ENCODE data around the gene USP40.
A peak's percentile ranks its signal among the peaks of the same experiment; 100 is the strongest.

Gene USP40

DNA sequence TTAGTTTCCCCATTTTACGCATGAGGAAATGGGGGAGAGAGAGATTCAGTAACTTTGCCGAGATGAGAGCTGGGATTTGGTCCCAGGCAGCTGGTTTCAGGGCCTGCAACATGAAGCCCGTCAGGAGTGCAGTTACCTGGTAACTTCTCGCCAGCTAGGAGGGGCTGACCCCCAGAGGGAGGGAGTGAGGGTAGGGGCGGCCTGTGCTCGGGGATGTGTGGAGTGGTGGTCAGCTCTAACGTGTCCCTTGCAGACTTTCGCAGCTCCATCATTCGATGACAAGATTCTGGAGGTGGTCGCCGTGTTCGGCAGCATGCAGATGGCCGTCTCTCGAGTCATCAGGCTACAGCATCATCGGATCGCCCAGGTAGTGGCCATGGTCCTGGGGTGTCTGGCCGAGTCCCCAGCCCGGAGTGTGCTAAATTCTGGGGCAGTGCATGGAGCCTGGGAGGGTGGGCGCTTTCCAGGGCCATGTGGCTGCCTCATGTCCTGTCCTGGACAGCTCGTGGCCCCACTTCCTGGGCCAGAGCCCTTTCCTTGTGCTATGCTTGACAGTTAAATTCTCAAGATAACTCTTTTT, 108.5 kb downstream of the USP40 start:
- DNase-seq (ENCODE audit: low read depth): no peak

DNA sequence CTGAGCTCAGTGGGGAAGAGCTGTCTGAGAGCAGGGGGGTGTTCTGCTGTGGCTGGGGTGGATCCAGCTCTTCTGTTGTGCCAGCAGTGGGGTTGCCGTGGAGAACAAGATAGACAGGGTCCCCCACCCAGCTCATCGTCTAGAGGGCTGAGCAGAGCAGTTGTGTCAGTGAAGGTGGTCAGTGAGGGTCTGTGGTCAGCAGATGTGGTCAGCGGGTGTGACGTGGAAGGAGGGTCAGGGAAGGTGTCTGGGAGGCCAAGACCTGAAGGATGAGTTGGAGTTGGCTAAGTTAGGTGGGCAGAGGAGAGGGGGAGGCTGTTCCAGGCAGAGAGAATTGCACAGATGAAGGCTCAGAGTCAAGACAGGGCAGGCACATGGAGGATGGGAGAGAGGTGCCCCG, 109.2 kb downstream of the USP40 start:
- no peak for DNase-seq (ENCODE audit: low read depth)

DNA sequence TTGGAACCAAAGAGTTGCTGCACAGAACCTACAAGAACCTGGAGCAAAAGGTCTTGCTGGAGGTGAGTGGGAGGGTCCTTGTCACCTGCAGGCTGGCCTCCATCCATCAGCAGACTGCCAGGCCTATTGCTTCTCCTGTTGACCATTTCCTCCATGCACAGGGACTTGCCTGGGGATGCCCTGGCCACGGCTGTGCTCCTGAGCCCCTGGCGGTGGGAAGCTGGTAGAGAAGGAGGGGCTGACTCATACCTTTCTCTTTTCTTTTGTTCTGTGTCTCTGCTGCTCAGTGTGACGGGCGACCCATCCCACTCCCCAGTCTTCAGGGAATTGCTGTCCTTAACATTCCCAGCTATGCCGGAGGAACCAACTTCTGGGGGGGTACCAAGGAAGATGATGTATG, 109.6 kb downstream of the USP40 start:
- DNase-seq (ENCODE audit: low read depth): no peak

DNA sequence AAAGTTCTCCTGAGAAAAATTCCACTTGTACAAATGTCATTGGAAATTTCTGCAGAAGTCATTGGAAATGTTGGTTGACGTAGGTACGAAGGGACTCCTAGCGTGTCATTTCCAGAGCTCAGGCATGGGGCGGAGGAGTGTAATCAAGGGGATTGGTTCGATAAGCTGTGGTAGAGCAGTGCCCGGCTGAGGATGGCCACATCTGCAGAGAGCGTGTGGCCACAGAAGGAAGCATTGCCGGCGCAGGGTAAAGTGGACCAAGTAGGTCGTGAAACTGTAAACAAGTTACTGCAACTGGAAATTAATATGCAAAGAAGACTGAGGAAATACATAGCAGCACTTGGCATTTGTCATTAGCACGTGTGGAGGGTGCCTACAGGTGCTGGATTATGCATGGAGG, 110.5 kb downstream of the USP40 start:
- no peak for DNase-seq (ENCODE audit: low read depth)

DNA sequence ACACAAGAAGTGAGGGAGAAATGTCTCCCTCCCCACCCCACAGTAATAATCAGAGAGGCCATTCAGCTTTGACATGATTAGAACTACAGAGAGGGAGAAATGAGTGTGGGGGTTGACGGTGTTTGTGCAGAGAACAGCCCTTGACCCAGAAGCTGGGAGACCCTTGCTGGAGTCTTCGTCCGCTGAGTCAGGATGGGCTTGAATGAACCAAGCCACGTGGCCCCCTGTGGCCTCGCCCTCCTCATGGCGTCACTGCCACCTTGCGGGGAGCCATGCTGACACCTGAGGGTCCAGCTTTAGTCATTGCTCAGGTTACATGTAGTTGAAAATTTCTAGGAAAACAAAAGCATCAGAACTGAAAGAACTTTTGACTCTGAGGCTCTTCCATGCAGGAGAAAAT, 111.1 kb downstream of the USP40 start:
- DNase-seq (ENCODE audit: low read depth): no peak

DNA sequence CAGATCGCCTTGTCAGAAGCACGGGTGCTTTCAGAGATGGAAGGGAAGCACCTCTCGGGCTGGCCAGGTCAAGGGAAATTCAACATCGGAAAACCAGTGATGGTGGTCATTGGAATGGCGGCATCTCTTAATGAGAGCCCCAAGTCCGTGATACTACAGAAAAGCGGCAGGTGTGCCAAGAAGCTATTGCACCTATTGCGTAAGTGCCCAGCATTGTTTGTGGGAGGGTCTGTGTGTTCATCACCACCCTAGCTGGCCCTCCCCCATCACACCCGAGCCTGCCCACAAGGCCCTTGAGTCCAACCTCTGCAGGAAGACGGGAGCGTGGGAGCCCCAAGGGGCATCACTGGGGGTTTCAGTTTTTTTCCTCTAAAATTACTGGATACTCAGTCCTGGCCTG, 111.6 kb downstream of the USP40 start:
- no peak for DNase-seq (ENCODE audit: low read depth)

DNA sequence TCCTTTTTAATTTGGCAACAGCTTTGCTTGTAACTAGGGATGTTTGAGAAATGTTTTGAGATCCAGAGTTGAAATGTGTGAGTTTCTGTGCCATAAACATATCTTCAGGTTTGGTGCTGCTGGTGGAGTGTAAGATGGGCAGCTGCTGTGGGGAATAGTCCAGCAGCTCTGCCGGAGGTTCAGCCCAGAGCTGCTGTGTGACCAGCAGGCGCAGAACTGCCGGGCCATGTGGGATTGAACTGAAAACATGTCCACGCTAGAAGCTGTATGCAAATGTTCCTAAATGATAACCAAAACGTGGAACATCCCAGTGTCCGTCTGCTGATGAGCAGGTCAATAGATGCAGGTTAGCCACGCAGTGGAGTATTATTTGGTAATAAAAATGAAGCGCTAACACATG, 112.7 kb downstream of the USP40 start:
- DNase-seq (ENCODE audit: low read depth): no peak

DNA sequence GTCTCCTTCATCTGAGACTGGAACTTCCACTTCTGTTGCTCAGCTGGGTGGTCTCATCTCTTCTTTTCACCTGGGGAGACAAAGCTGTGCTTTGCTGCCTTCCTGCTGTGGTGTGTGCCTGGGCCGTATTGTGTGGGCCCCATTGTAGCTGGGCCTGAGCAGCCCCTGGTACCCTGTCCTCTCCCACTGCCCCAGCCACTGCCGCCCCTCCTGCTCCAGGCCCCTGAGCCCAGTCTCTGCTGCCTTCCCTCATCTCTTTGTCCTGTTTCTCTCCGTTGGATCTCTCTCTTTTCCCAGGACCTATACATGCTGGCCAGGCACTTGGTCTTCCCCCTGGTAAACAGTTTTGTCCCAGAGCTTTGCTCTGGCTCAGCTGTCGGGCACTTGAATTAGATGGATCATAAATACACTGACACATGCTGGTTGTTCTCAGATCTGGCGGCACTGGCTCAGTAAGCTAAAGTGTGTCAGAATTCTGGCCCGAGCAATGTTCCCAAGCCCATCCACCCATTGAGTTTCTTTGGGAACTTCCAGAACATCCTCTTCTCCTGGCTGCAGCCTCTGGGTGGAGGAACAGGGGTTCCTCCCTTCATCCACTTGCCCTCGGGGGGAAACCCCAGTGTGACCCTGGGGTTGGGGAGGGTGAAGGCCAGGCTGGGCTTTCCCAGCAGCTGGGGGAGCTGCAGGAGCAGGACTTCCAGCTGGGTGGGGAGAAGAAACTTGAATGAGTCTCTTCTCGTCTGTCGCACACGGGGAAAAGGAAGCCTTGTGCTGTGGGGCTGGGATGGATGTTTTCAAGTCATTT, 113.3 kb downstream of the USP40 start:
- DNase-seq (ENCODE audit: low read depth): no peak

DNA sequence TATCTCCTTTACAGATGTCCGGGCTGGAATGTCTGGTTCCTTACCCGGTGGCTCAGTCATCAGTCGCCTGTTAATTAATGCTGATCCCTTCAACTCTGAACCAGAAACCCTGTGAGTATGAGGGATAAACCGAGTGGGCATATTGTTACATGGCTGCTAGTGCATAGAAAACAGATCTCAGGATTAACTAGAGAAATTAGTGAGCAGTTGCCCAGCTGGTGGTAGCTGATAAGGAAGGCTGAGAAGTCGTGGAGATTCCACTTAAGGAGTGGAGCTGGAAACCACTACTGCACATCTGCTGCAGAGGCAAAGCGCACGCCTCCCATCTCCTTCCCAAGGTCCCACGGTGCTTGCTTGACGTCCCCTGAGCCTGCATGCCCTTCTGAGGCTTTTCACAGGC, 114.6 kb downstream of the USP40 start:
- DNase-seq (ENCODE audit: low read depth): no peak

DNA sequence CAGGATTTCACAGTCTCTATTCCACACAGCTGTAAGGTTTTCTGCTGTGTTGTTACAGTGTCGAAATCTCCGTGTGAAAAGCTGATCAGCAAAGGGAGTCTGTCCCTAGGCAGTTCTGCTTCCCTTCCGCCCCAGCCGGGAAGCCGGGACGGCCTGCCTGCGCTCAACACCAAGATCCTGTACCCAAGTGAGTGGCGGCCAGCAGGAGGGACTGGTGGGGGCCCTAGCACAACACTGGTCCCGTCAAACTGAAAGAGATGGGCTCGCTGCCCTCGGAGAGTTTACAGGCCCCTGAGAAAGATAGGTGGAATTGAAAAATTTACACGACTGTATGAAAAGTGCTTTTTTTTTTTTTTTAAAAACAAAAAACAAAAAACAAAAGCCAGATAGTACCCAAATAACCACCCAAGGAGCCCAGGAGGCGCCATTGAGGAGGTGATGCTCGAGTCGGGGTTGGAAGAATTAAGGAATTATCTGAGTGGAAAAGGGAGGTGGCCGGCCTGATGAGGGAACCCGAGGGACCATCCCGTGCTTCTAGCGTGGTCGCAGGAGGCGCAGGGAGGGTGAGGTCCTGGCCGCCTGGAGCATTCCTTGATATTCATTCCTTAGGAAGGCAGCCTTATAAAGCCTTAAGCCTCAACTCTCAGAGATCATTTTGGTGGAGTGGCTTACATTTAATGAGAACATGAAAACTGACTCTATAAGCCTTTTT, 115.6 kb downstream of the USP40 start:
- DNase-seq (ENCODE audit: low read depth): no peak

DNA sequence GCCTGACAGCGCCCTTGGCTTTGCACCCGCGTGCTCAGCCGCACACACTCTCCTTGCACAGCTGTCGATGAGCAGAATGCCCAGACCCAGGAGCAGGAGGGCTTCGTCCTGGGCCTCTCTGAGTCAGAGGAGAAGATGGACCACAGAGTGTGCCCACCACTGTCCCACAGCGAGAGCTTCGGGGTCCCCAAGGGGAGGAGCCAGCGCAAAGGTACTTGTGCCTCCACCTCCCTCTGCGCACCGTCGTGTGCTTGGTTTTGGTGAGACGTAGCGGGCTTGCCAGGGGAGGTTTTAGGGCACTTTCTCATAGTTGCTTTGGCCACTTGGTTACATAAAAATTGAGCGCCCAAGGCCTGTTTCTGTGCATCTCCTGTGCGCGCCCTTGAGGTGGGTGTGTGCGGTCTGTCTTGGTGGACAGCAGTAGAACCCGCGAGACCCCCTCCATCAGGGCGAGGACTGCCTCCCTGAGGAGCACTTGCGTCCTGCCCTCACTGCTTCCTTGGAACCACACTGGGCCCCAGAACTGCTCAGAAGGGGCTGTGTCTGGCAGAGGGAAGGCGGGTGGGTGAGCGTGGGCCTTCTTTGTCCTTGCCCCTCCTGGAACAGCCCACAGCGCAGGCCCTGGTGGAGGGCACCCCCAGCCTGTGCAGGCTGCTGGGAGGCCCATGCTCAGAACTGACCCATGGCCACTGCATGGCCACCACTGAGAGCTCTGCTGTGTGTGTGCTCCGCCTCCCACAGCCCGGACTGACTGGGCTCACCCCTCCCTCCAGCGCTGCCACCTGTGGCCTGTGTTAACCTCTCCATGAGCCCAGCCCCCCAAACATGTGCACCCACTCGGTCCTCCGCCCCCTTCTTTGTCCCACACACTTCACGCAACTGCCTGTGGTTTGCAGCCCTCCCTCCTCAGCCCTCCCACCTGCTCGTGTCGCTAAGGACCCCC, 116.4 kb downstream of the USP40 start:
- DNase-seq (ENCODE audit: low read depth): no peak

DNA sequence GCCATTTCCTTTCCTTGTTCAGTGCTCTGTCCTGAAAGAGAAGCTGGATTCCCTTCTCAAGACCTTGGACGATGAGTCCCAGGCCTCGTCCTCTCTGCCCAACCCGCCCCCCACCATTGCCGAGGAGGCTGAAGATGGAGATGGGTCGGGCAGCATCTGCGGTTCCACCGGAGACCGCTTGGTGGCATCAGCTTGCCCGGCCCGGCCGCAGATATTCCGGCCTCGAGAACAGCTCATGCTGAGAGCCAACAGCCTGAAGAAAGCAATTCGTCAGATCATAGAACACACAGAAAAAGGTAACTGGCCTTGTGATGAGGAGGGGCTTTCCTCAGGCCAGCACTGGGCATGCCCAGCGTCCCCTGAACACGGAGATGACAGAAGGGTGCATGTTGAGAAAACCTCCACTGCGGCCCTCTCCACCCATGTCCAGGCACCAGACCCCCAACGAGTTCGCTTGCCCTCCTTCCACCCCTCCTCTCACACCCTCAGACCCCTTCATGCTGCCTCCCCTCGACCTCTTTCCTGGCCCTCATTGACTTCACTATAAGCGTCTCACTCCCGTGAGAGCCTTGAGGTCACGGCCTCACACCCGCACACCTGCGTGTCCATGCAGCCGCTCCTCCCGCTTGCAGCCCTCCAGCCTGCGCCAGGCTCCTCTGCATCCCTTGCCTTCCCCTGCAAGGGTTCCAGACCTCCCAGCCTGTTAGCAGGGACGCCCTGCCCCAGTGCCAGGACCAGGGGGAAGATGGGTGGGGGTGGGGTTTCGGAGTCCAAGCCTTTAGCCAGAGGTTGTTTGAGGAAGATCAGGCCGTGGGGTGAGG, 117.3 kb downstream of the USP40 start:
- peak; percentile 59 for DNase-seq (ENCODE audit: low read depth)

DNA sequence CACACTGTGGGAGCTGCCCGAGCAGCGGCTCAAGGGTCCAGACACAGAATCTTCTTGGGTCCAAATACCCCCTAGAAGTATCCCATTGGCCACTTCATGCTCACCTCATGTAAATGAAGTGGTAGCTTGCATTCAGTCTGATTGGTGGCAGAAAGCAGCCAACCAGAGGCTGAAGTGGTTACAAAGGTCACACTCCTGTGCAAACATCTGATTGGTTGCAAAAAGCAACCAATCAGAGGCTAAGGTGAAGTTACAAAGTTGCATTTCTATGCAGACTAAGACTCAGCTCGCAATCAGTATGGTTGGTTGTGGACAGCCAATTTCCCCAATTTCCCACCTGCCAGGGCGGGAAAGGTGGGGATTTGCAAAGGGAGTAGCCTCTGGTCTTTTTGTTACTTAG, 118.0 kb downstream of the USP40 start:
- DNase-seq (ENCODE audit: low read depth): no peak

DNA sequence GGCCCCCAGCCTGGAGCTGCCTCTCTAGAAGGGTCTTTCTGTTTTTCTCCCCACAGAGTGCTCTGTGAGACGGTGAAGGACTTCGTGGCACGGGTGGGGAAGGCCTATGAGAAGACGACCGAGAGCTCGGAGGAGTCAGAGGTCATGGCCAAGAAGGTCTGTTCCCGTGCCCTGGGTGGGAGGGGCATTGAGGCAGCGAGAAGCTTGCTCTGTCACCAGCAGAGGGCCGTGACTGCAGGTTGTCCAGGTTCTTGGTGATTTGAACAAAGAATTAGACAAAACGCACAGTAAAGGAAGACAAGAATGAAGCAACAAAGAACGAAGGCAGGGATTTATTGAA, 118.4 kb downstream of the USP40 start:
- peak; percentile 40 for DNase-seq (ENCODE audit: low read depth)

DNA sequence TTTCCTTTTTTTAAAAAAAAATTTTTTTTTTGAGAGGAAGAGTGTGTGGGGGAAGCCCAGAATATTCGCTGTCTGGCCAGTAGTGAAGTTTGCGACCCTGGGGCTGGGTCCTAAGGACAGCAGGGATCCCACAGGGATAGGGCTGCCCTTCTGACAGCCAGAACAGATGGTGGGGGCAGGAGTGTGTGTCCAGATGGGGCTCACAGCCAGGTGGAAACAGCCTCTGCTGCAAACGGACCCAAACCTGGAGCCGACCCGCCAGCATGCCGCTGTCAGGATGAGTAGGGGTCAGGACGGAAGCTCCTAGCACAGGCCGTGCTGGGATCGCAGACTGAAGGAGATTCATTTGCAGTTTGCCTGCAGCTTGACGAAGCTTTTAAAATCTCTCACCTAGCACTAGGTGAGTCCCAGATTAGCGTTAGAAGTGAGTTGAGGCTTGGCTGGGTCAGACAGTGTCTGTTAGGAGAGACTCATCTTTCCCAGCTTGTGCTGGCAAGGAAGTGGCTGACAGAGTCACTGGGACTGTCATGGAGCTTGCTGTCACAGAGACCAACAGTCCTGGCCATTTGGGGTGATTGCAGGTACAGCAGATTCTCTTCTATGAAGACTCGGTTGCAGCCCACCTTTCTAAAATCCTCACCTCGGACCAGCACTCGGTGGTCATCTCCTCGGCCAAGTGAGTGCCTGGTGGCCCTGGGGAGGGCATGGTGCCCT, 118.9 kb downstream of the USP40 start:
- no peak for DNase-seq (ENCODE audit: low read depth)

DNA sequence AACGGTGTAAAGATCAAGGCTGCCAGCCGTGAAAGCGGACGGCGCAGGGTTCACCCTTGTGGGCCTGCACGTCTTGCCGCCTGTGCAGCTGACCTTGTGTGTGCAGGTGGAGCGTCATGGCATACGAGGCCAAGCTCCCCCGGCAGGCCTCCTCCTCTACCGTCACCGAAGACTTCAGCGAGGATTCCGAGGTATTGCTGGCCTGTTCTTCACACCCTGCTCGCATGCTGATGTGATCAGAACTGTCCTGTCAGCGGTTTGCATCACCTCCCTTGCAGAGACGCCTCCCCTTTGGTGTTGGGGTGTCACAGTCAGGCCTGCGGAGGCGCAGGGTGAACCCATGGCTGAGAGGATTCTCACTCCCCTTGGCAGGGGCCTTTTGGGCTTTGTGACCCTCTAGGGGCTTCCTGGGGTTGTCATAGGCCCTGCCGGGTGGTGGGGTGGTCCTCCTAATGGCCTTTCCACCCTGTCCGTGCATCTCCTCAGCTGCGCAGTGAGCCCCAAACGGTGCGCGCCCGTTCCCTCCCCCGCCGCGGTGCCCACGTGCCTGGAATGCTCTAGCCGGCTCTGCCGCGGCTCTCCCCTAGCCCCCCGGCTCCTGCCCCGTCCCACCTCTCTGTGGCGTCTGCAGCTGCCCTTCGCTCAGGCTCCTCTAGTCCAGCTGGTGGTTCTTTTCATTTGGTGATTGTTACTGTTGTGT, 119.8 kb downstream of the USP40 start:
- DNase-seq (ENCODE audit: low read depth): no peak

DNA sequence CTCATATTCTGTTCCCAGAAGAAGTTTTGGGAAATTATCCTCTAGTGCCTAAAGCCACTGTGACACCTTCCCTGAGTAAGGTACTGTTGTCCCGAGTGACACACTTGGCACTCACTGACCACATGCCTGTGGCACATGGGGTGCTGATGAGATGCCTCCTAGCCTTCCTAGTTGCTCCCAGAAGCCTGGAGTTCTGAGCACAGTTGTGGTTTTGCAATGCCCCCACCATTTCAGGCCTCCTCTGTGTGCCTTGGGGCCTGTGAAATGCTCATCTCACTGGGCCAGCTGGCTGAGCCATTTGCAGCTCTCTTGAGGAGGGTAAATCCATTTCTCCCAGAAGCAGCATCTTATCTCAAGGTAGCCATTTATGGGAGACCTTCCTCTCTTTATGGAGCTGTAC, 120.5 kb downstream of the USP40 start:
- DNase-seq (ENCODE audit: low read depth): no peak

DNA sequence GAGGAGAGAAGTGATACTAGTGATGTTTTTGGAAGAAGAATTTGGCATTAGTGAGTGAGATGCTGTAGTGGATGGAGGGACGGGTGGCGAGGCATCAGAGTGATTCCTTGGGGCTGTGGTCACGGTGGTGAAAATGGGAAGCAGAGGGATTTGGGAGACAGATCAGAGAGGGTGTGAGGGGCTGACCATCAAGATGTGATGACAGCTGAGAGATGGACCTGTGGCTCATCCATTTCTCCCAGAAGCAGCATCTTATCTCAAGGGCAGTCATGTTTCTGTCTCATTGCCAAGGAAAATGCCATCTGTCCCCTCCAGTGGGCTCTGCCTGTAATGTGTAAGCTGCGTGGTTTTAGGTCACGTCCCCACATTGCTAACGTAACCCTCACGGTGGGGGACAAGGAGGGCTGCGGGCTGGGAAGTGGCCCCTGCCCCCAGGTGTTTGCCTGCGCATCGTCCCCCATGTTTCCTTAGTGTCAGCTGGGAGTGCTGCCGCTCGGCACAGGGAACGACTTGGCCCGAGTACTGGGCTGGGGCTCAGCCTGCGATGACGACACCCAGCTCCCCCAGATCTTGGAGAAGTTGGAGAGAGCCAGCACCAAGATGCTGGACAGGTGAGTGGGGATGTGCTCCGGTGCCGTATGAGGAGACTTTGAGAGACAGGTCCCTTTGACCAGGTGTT, 121.3 kb downstream of the USP40 start:
- DNase-seq (ENCODE audit: low read depth): no peak

DNA sequence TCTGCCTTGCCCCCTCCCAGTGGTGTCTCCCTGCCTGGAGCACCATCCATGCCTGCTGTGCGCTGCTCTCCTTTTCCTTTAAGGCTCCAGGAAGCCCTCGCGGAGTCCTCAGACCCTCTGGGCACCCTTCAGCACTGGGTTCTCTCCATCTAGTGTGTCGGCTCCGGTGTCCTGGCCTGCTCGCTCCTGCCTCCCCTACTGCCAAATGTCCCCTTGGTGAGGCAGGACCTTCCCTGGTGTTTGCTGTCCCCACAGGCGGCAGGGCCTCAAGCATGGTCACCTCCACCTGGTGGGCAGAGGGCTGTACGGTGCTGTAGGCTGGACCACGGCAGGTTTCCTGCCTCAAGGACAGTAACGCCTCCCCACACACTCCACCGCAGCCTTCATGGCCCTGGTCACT, 122.1 kb downstream of the USP40 start:
- DNase-seq (ENCODE audit: low read depth): no peak
